ENCODE results near the gene FUT2. TPM values are rescaled to one million over a fixed set of nuclear protein-coding genes. Genes with fewer than 3 reads are reported as not detected.

FUT2 gene
- total RNA-seq, 1 donor from 2014 or later: 9.0 TPM

- DNase-seq (ENCODE audit: extremely low spot score, unreplicated experiment): no peak
- peaks cover 13% of the 10 kb centered on the region for H3K4me1 Mint-ChIP-seq (ENCODE audit: unreplicated experiment)
- H3K27ac Mint-ChIP-seq: no peak overlapping the region
- no peak overlapping the region for H3K4me3 Mint-ChIP-seq
- TF ChIP-seq CTCF (conservative IDR thresholded peaks at IDR 0.05): no peak
- H3K36me3 Mint-ChIP-seq: peaks cover 6% of the 10 kb centered on the region
- no peaks in the 10 kb centered on the region for H3K9me3 Mint-ChIP-seq
- H3K27me3 Mint-ChIP-seq: no peaks in the 10 kb centered on the region
These were observed 12.7 kb downstream of the FUT2 start for GRCh38 chr19:48708471-48708870.

GRCh38 chr19:48711106-48711662, 15.4 kb downstream of the FUT2 start:
- peak overlapping the region; percentile 65 for H3K4me3 Mint-ChIP-seq
- TF ChIP-seq CTCF (conservative IDR thresholded peaks at IDR 0.05): no peak
- DNase-seq (ENCODE audit: extremely low spot score, unreplicated experiment): no peak
- peaks cover 3% of the 10 kb centered on the region for H3K36me3 Mint-ChIP-seq
- H3K27me3 Mint-ChIP-seq: no peaks in the 10 kb centered on the region
- no peak overlapping the region for H3K27ac Mint-ChIP-seq
- no peaks in the 10 kb centered on the region for H3K9me3 Mint-ChIP-seq
- H3K4me1 Mint-ChIP-seq (ENCODE audit: unreplicated experiment): peaks cover 23% of the 10 kb centered on the region

GRCh38 chr19:48713041-48713863, 17.5 kb downstream of the FUT2 start:
- no peak for DNase-seq (ENCODE audit: extremely low spot score, unreplicated experiment)
- H3K4me1 Mint-ChIP-seq (ENCODE audit: unreplicated experiment): peaks cover 27% of the 10 kb centered on the region
- no peaks in the 10 kb centered on the region for H3K9me3 Mint-ChIP-seq
- peak overlapping the region; percentile 92 for H3K4me3 Mint-ChIP-seq
- peak overlapping the region; percentile 93 for H3K27ac Mint-ChIP-seq
- peaks cover 3% of the 10 kb centered on the region for H3K36me3 Mint-ChIP-seq
- H3K27me3 Mint-ChIP-seq: no peaks in the 10 kb centered on the region
- peak; percentile 58 for TF ChIP-seq CTCF (conservative IDR thresholded peaks at IDR 0.05)

GRCh38 chr19:48713864-48714755, 18.3 kb downstream of the FUT2 start:
- Mint-ChIP-seq H3K4me3 (peak overlapping the region; percentile 92), H3K36me3 (peaks cover 3% of the 10 kb centered on the region), H3K27ac (peak overlapping the region; percentile 93), H3K4me1 (ENCODE audit: unreplicated experiment) (peaks cover 27% of the 10 kb centered on the region), H3K27me3 (no peaks in the 10 kb centered on the region), H3K9me3 (no peaks in the 10 kb centered on the region)
- peak; percentile 100 for DNase-seq (ENCODE audit: extremely low spot score, unreplicated experiment)
- no peak for TF ChIP-seq CTCF (conservative IDR thresholded peaks at IDR 0.05)

GRCh38 chr19:48714759-48715675, 19.2 kb downstream of the FUT2 start:
- H3K36me3 Mint-ChIP-seq: peaks cover 3% of the 10 kb centered on the region
- H3K27me3 Mint-ChIP-seq: no peaks in the 10 kb centered on the region
- TF ChIP-seq CTCF (conservative IDR thresholded peaks at IDR 0.05): no peak
- H3K9me3 Mint-ChIP-seq: no peaks in the 10 kb centered on the region
- H3K4me1 Mint-ChIP-seq (ENCODE audit: unreplicated experiment): peaks cover 27% of the 10 kb centered on the region
- H3K27ac Mint-ChIP-seq: peak overlapping the region; percentile 93
- DNase-seq (ENCODE audit: extremely low spot score, unreplicated experiment): no peak
- H3K4me3 Mint-ChIP-seq: peak overlapping the region; percentile 92
